ENCODE results near the gene LIN7B.

GRCh38 chr19:49149652-49150105 lies 35.5 kb downstream of the LIN7B start:
- no peak for TF ChIP-seq CTCF (conservative IDR thresholded peaks at IDR 0.05; ENCODE audit: low read length)
- no peak for TF ChIP-seq EZH2phosphoT487 (IDR thresholded peaks at IDR 0.05; ENCODE audit: borderline replicate concordance, low read depth, low read length)
